ENCODE measurements around the gene OSBPL7.
"Not testable (repeated sequence)": the region's sequence is repeated elsewhere in the genome, so short reads cannot be mapped to it uniquely, and the experiment has no call there.

Gene OSBPL7

GRCh38 chr17:47776330-47777197 is 45.0 kb downstream of the OSBPL7 start:
- DNase-seq = peak in 2 of 56 donors; percentile 0 to 1

- DNase-seq = no peak
These were observed 46.5 kb downstream of the OSBPL7 start for GRCh38 chr17:47774987-47775580.

DNA sequence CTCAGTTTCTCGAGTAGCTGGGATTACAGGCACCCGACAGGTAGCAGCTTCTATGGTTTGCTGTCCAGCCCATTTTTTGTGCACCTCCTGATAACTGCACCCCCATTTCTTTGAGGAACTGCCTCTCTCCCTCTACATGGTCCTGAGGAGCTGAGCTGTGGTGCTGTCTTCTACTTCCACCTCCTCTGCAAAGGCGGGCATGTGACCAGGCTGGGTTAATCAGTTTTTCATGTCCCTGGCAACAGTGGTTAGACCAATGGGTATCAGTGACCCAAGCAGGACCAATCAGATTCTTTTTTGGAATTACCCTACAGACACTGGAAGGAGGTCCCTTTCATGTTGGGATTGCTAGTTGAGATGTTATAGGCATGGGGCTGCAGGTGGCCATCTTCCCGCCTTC is 47.3 kb downstream of the OSBPL7 start:
- DNase-seq = no peak

DNA sequence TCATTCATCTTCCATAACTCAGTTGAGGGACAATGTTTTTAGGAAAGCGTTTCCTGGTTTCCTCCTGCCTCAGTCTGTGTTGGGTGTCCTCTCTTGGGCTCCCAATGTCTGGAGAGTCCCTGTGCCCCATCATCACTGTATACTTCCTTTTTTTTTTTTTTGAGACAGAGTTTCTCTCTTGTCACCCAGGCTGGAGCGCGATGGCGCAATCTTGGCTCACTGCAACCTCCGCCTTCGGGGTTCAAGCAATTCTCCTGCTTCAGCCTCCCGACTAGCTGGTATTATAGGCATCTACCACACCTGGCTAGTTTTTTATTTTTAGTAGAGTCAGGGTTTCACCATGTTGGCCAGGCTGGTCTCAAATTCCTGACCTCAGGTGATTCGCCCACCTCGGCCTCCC is 47.9 kb downstream of the OSBPL7 start:
- not testable (repeated sequence) for DNase-seq

DNA sequence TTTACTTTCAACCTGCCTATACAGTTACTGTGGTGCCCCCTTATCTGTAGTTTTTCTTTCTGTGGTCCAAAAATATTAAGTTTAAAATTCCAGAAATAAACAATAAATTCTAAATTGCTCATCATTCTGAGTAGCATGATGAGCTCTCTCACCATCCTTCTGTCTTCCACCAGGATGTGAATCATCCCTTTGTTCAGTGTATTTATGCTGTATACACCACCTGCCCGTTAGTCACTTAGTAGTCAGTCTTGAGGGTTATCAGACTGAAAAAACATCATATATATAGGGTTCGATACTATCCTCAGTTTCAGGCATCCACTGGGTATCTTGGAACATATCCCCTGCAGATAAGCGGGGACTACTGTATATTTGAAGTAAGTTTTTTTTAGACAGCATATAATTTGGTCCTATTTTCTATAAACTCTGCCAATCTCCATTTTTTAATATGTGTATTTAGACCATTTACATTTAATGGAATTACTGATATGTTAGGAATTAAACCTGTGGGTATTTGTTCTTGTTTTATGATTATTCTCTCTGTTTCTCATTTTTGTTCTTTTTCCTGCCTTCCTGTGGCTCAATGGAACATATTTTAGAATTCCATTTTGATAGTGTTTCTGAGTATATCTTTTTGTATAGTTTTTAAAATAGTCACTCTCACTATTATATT is 57.5 kb downstream of the OSBPL7 start:
- no peak for DNase-seq

- DNase-seq = no peak
These were observed 58.9 kb downstream of the OSBPL7 start for GRCh38 chr17:47762728-47763127.

DNA sequence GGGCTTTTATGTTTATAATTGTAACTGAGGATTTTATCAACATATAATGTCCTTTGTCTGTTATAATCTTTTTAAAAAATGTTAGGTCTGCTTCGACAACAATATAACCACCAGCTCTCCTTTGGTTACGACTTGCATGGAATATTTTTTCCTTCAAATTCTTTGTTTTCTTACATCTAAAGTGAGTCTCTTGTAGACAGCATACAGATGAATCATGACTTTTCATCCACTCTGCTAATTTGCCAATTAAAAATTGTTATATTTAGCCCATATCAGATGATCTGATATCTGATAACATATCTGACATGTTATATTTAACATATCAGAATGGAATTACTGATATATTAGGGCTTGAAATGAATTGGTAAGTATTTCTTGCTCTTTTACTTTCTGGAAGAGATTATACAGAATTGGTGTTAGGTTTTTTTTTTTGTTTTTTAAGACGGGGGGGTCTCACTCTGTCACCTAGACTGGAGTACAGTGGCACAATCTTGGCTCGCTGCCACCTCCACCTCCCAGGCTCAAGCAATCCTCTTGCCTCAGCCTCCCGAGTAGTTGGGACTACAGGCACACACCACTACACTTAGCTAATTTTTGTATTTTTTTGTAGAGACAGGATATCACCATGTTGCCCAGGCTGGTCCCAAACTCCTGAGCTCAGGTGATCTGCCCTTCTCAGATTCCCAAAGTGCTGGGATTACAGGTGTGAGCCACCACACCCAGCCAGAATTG is 61.0 kb downstream of the OSBPL7 start:
- DNase-seq = no peak

DNA sequence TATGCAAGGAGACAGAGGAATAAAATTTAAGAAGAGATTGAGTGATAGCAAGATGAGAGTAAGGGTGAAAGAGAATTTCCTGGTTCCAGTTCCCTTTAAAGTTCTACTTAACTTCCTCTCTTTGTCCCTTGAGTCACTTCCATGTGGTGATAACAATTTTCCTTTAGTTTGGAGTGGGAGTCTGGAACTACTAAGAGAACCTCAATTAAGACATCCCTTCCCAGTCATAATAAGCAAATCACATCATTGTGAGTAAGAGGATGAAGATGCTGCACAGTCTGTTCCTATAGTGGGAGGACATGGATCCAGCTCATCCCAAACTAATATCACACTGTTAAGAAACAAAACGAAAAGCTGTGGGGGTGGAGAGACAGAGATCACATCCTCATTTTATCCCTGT is 64.2 kb downstream of the OSBPL7 start:
- no peak for DNase-seq
